Hematopoietic multipotent progenitor cell treated with erythropoietin and hydrocortisone succinate and interleukin-3 and kit ligand, for 15 days (in vitro differentiated cells): Measurements from ENCODE around the gene ERCC8.

Experiments used
- DNase-seq: peaks from one replicate; pipeline ENCODE4 v3.0.0-alpha.2; 2015; ENCODE audit warnings: low spot score

ERCC8 gene

DNA sequence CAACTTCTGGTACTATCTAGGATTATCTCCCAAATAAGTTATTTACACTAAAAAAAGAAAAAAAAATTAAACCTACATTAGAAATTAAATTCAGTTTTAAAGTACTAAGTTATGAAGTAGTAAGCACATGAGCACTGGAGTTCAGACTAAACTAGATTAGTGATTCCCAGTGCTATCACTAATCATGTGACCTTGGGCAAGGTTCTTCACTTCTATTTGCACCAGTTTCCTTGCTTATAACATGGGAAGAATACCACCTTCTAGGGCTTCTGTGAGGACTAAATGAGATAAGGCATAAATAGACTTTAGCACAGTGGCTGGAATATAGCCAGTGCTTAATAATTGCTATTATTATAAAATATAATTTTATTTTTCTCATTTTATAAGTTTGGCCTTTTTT, 111.3 kb downstream of the ERCC8 start:
- DNase-seq: no peak

DNA sequence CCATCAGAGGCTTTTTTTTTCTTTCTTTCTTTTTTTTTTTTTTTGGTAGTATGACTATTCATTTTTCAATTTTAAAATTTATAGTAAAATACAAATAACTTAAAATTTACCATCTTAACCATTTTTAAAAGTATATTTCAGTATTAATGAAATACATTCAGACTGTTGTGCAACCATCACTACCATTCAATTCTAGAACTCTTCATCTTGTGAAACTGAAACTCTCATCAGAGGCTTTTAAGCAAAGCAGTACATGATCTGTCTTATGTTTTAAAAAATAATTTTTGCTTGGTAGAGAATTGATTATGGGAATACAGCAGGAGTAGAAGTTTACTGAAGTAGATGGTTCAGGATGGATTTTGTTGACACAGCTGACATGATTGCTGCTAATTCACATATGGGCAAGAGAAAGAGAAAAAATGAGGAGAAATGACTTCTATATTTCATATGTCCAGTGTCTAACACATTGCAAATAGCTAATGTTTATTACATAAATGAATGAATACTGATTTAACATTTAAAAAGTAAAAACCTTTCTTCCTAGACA, 114.2 kb downstream of the ERCC8 start:
- no peak for DNase-seq

- no peak for DNase-seq
These were observed 115.2 kb downstream of the ERCC8 start for GRCh38 chr5:60829490-60830266.

DNA sequence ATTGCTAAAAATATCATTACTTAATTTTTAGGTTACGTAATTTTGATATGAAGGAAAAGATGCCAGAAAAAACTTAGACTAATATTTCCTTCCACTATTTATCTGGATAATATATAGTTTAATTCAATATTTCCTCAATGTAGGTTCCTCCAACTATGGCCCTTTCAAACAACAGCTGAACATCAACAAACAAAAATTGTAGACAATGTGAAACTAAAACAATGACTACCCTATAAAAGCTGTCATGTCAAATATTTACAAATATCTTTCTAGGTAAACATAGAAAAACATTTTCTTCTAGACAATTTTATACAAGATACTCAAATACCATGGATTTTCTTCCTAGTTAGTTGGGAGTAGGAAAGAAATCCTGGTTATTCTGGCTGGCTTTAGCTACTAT, 117.7 kb downstream of the ERCC8 start:
- DNase-seq: no peak

DNA sequence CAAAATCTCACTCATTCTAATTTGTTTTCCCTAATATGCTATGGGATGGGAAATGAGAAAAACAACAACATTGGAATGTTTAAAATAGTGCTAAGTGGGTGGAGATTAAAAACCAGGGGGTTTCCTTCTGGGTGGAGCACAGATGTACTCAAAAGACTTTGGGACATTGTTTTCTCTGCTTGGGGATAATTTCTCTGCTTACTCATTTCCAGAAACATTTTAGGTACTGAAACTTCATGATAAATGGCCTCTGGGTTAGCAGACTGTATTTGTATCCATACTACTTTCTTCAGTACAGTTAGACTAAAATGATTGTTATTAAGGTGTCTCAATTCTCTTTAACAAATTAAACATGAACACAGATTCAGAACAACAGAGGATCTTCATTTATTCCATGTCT, 118.2 kb downstream of the ERCC8 start:
- no peak for DNase-seq
